Right lobe of liver (tissue), 6 donors: Measurements from ENCODE around the gene ITGA7. TPM values are rescaled to one million over a fixed set of nuclear protein-coding genes. Genes with fewer than 3 reads are reported as not detected.

Experiments used
- ATAC-seq, 4 donors: fragments of 200-7000 bp; cut with Tn5 transposase; one replicate each; pipeline ENCODE4 v1.9.1; 2020; ENCODE audit warnings: mild to moderate bottlenecking in 4 of 4, moderate library complexity in 4 of 4
- DNase-seq, 3 donors: peaks; one replicate each; pipeline ENCODE4 v3.0.0-alpha.2; 2020
- H3K27ac ChIP-seq, 3 donors: fragments of 200-600 bp; one replicate each; pipeline ENCODE4 v1.8.0; 2022
- H3K27me3 ChIP-seq, 2 donors: fragments of 200-600 bp; one replicate each; pipeline ENCODE4 v1.8.0; 2022
- H3K36me3 ChIP-seq, 4 donors: fragments of 200-600 bp; sonication (generic) in 1 of 4; one replicate each; pipeline versions ENCODE4 v1.5.1 to v1.8.0; 2017 to 2022; ENCODE audit warnings: control low read depth in 1 of 4
- H3K4me1 ChIP-seq, 4 donors: fragments of 200-600 bp; sonication (generic) in 1 of 4; one replicate each; pipeline versions ENCODE4 v1.5.1 to v1.8.0; 2017 to 2022; ENCODE audit warnings: control low read depth in 1 of 4
- H3K4me3 ChIP-seq, 3 donors: fragments of 200-600 bp; one replicate each; pipeline ENCODE4 v1.8.0; 2022
- H3K9me3 ChIP-seq, 4 donors: fragments of 200-600 bp; sonication (generic) in 1 of 4; one replicate each; pipeline versions ENCODE4 v1.5.1 to v1.8.0; 2017 to 2022; ENCODE audit warnings: control low read depth in 1 of 4
- POLR2A ChIP-seq: fragments of 450-650 bp; IDR thresholded peaks from one replicate; pipeline ENCODE4 v1.6.1; 2017; ENCODE audit warnings: antibody characterized with exemption, mild to moderate bottlenecking
- WGBS: methylation state at CpG from one replicate; pipeline ENCODE4 v1.1.6; 2018; ENCODE audit warnings: low coverage, low lambda C conversion rate; ENCODE audit not compliant: insufficient coverage; ENCODE audit errors: missing lambda C conversion rate; 5-methylcytosine and 5-hydroxymethylcytosine counted together
- intact Hi-C, 2 donors: fragments of 100-400 bp; cut with DNase I; formaldehyde crosslinking; loops; one replicate each; pipeline versions ENCODE4 v1.11.2 to v1.14.1; 2022
- total RNA-seq, 6 experiments: library from RNA; depleted of rRNA in 2 of 6; stranded (reverse); fragments of >200 nt in 2 of 6; fragmentation: NEBNext Ultra II Directional in 3 of 6; extraction: Animal tissue kit (Norgen Biotek cat#: 25700) in 3 of 6; gene quantifications; one replicate each; pipeline versions ENCODE4 v1.1.0 to v1.2.4, GENCODE V29; 2016 to 2023
- TF ChIP-seq, protein P1 (sequence below), 4 donors: fragments of 200-600 bp in 3 of 4; fragments of 450-650 bp in 1 of 4; IDR thresholded peaks; one replicate each; pipeline versions ENCODE4 v1.5.1 to v1.8.0; 2016 to 2022; ENCODE audit warnings: antibody characterized with exemption in 4 of 4, mild to moderate bottlenecking in 2 of 4
- donor health status: DM: no; HTN: yes; CAD: no.
- donor health status: DM: no; HTN: no; CAD: no.
- donor health status: DM: no; HTN: no; CAD: no.
- donor health status: DM: no; HTN: yes; CAD: no.
- donor health status: DM: no; HTN: yes; CAD: no.

Gene ITGA7
- total RNA-seq, 6 experiments from 2014 or later, result 3.1 to 20.1 (median 8.3) TPM

DNA sequence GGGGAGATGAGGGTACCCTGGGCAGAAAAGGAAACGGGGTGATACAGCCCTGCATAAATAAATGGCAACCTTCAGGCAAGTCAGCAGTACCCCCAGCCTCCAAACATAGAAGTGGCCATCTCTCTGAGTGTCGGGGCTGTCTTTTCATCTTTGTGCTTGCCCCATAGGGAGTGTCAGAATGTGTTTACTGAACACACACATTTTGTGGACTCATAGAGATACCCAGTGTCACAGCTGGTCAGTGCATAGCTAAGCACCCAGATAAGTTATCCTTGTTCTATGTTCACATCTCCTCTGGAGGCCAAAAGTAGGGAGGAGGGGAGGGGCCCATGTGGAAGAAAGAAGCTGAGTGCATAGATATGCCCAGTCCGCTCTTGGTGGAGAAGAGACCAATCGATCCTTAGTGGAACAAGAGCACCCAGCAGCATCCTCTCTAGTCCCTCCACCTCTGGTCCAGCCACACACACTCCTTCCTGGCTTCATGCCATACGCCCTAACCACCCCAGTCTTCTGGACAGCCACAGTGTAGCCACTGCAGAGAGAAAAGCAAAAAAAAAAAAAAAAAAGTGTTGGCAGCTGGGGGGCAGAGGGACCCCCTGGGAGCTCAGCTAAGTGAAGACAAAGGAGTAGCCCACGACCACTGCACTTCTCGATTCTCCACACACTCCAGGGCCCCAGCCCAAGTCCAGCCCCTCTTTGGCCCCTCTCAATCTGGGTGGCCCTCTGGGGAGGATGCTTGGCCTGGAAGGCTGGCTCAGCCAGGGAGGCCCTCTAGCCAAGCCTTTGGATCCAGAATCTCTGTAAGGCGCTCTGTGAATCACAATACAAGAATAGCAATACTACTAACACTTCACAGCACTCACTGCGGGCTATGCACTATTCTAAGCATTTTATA is 2.6 kb downstream of the ITGA7 start:
- intact Hi-C loops, result no loop called here
- DNase-seq, result peak in 1 of 3 donors; percentile 27
- Histone ChIP-seq H3K9me3 (no peaks in the 10 kb centered on the region), H3K4me1 (peaks cover 0 to 25% (median 0%) of the 10 kb centered on the region in 4 donors), H3K36me3 (no peaks in the 10 kb centered on the region), H3K27ac (no peak overlapping the region), H3K4me3 (no peak overlapping the region), H3K27me3 (no peaks in the 10 kb centered on the region)
- no peak for ATAC-seq
- WGBS, result 72% methylated on average over 7 of the region's 9 CpGs
- TF ChIP-seq, protein P1, sequence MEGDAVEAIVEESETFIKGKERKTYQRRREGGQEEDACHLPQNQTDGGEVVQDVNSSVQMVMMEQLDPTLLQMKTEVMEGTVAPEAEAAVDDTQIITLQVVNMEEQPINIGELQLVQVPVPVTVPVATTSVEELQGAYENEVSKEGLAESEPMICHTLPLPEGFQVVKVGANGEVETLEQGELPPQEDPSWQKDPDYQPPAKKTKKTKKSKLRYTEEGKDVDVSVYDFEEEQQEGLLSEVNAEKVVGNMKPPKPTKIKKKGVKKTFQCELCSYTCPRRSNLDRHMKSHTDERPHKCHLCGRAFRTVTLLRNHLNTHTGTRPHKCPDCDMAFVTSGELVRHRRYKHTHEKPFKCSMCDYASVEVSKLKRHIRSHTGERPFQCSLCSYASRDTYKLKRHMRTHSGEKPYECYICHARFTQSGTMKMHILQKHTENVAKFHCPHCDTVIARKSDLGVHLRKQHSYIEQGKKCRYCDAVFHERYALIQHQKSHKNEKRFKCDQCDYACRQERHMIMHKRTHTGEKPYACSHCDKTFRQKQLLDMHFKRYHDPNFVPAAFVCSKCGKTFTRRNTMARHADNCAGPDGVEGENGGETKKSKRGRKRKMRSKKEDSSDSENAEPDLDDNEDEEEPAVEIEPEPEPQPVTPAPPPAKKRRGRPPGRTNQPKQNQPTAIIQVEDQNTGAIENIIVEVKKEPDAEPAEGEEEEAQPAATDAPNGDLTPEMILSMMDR (IDR thresholded peaks at IDR 0.05), result no peak
- no peak for TF ChIP-seq POLR2A

DNA sequence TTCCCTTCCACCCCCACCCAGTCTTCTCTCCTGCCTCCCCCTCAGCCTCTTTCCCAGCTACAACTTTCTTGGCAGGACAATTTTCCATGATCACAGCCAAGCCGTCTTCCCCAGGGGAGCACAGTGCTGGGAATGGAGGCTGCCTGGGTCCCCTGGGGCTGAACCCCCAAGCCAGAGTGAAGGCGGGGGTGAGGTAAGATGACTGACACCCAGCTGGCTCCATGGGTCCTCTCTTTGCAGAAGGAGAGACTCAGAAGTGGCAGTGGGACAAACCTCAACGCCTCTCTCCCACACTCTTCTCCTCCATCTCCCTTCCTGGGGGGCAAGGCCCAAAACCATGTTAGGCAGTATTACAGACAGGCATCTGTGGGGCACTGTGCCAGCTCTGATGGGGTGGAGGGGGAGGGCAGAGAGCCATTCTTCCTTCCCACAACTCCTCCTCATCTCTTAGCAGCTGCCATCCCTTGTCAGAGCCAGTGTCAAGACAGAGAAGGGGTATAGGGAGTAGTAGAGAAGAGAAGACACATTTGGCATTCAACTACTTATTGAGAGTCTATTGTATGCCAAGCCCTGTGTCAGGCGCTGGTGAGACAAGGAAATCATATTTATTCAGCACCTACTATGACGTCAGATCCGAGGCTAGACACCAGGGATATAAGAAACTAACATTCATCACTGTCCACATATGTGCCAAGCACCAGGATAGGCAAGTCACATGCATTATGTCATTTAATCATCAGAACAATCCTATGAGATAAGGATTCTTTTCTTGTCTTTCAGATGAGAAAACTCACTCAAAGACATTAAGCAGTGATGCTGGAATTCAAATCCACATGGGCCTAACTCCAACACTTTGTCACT is 3.6 kb downstream of the ITGA7 start:
- H3K27me3 ChIP-seq, result no peaks in the 10 kb centered on the region
- 77% methylated on average over 5 of the region's 6 CpGs for WGBS
- H3K4me1 ChIP-seq, result peaks cover 0 to 15% (median 0%) of the 10 kb centered on the region in 4 donors
- H3K27ac ChIP-seq, result no peak overlapping the region
- intact Hi-C loops, result no loop called here
- no peaks in the 10 kb centered on the region for H3K9me3 ChIP-seq
- no peak overlapping the region for H3K4me3 ChIP-seq
- no peak for ATAC-seq
- peak in 1 of 3 donors; percentile 45 for DNase-seq
- TF ChIP-seq POLR2A, result no peak
- TF ChIP-seq, protein P1 (IDR thresholded peaks at IDR 0.05), result no peak
- no peaks in the 10 kb centered on the region for H3K36me3 ChIP-seq

DNA sequence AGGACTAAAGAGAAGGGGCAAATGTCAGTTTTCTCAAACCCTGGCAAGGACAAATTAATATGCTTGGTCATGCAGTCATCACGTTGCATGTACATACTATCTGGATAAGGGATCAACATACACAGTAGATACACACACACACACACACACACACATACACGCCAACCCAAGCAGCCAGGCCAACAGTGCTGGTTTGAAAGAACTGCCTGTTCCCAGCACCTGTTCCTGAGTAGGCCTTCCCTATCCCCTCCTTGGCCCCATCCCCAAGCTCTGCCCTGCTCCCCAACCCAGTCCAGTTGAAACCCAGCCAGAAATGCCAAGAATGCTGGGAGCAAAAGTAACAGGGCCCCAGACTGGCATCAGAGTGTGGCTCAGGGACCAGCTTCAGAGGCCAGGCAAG is 4.4 kb downstream of the ITGA7 start:
- peaks cover 0 to 7% (median 0%) of the 10 kb centered on the region in 4 donors for H3K4me1 ChIP-seq
- H3K27me3 ChIP-seq, result no peaks in the 10 kb centered on the region
- no peak overlapping the region for H3K27ac ChIP-seq
- intact Hi-C loops, result no loop called here
- H3K4me3 ChIP-seq, result no peak overlapping the region
- no peaks in the 10 kb centered on the region for H3K36me3 ChIP-seq
- peak in 1 of 3 donors; percentile 13 for DNase-seq
- no CpG with 5 or more reads among the region's 2 CpGs for WGBS
- H3K9me3 ChIP-seq, result no peaks in the 10 kb centered on the region
- TF ChIP-seq, protein P1 (IDR thresholded peaks at IDR 0.05), result no peak
- TF ChIP-seq POLR2A, result no peak
- ATAC-seq, result no peak

DNA sequence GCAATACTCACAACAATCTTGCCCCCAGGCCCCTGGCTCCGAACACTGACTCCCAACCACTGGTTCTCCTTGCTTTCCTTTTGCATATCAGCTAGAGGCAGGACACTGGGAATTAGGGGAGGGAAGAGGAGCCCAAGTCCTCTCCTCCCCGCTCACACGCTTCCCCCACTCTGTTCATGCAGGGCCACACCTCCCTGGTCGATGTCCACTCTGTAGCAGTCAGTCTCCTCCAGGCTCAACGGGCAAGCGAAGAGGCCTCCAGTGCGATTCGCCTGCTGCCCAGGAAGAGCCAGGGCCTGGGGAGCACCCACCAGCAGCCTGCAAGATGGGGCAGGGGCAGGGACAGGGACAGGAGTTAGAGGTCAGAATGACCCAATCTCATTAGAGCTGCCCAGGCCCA is 4.8 kb downstream of the ITGA7 start:
- peak in 1 of 3 donors; percentile 45 for DNase-seq
- Histone ChIP-seq H3K4me1 (peaks cover 0 to 5% (median 0%) of the 10 kb centered on the region in 4 donors), H3K36me3 (no peaks in the 10 kb centered on the region), H3K27ac (no peak overlapping the region), H3K27me3 (no peaks in the 10 kb centered on the region), H3K9me3 (no peaks in the 10 kb centered on the region), H3K4me3 (no peak overlapping the region)
- intact Hi-C loops, result no loop called here
- no peak for ATAC-seq
- WGBS, result 95% methylated on average over 2 of the region's 8 CpGs
- TF ChIP-seq POLR2A, result no peak
- TF ChIP-seq, protein P1 (IDR thresholded peaks at IDR 0.05), result no peak
